Spinal cord (tissue), 10 donors: Measurements from ENCODE around the gene ULK4. TPM values are rescaled to one million over a fixed set of nuclear protein-coding genes. Genes with fewer than 3 reads are reported as not detected.
"Not testable (repeated sequence)": the region's sequence is repeated elsewhere in the genome, so short reads cannot be mapped to it uniquely, and the experiment has no call there.

Experiments used
- DNase-seq, 6 donors: peaks; one replicate each; pipeline versions ENCODE4 v3.0.0 to v3.0.0-alpha.2; 2013 to 2015; ENCODE audit warnings: low spot score in 6 of 6, low read depth in 4 of 6
- H3K27ac ChIP-seq: one replicate; pipeline ENCODE4 v1.5.1; 2013; ENCODE audit warnings: low read depth, low read length, control low read depth
- H3K27me3 ChIP-seq: one replicate; pipeline ENCODE4 v1.6.1; 2013; ENCODE audit warnings: low read length; ENCODE audit not compliant: control insufficient read depth, insufficient read depth
- H3K36me3 ChIP-seq: one replicate; pipeline ENCODE4 v1.6.1; 2013; ENCODE audit warnings: low read length; ENCODE audit not compliant: control insufficient read depth, insufficient read depth
- H3K4me1 ChIP-seq: one replicate; pipeline ENCODE4 v1.6.1; 2013; ENCODE audit warnings: low read length; ENCODE audit not compliant: control insufficient read depth, insufficient read depth
- H3K4me3 ChIP-seq: one replicate; pipeline ENCODE4 v1.5.1; 2013; ENCODE audit warnings: low read depth, low read length, control low read depth
- H3K9me3 ChIP-seq: one replicate; pipeline ENCODE4 v1.6.1; 2013; ENCODE audit warnings: low read length; ENCODE audit not compliant: control insufficient read depth, insufficient read depth
- WGBS: methylation state at CpG from one replicate; pipeline ENCODE4 v1.1.5; 2013; ENCODE audit warnings: missing lambda C conversion rate; ENCODE audit not compliant: insufficient coverage; 5-methylcytosine and 5-hydroxymethylcytosine counted together
- polyA plus RNA-seq, 2 donors: library from polyadenylated mRNA; unstranded; fragments of 120-200 nt; gene quantifications; one replicate each; pipeline ENCODE4 v1.2.1, GENCODE V29; 2013; ENCODE audit not compliant: insufficient read length in 2 of 2
- total RNA-seq, 2 donors: library from RNA; depleted of rRNA in 1 of 2; stranded (reverse); fragments of 120-200 nt in 1 of 2; fragments of >200 nt in 1 of 2; gene quantifications; one replicate each; pipeline versions ENCODE4 v1.2.3 to v1.2.4, GENCODE V29; 2013 to 2014
- donor health status: healthy.

ULK4 gene
- total and polyA plus RNA-seq, 4 donors: 3.1 to 18.1 (median 9.7) TPM

DNA sequence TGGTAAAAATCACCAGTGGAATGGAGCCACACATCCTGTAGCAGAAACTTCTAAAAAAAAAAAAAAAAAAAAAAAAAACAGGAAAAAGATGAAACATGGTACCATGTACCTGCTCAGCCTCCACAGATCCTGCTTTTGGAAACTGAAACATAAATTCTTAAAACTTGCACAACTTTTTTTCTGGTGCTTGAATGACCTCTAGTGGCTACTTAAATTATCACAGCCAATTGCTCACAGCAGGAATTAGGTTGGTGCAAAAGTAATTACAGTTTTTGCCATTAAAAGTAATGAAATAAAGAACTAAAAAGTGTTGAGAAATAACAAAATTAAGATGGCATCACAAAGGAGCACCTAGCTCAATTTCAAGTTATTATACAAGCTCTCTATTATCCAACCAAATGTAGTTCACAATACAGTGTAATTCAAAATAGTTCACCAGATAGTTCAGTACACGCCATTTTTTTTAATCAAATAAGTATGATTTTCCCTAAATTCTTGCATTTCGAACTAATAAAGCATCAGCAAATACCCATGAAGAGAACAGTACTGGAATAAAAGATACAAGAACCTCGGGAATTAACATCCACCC is 80.6 kb downstream of the ULK4 start:
- Histone ChIP-seq H3K9me3 (no peaks in the 10 kb centered on the region), H3K4me3 (no peak overlapping the region), H3K4me1 (no peaks in the 10 kb centered on the region), H3K27ac (no peak overlapping the region), H3K27me3 (no peaks in the 10 kb centered on the region), H3K36me3 (no peaks in the 10 kb centered on the region)
- WGBS: 20% methylated on average over 1 of the region's 3 CpGs
- DNase-seq: peak in 5 of 6 donors; percentile 17 to 88 (median 43)

DNA sequence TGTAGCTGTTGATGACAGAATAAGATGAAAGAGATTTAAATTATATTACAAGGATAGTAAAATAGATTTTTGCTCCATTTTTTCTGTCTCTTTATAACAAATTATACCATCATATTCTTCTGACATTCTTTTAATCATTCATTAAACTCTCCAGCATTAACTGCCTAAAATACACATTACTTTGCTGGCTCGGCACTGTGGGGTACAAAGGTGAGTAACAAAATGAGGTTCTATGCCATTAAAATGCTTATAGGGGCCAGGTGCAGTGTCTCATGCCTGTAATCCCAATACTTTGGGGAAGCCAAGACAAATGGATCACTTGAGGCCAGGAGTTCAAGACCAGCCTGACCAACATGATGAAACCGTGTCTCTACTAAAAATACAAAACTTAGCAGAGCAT is 81.5 kb downstream of the ULK4 start:
- WGBS: no CpG with 5 or more reads among the region's 2 CpGs
- H3K4me1 ChIP-seq: no peaks in the 10 kb centered on the region
- H3K27ac ChIP-seq: no peak overlapping the region
- H3K27me3 ChIP-seq: no peaks in the 10 kb centered on the region
- H3K9me3 ChIP-seq: no peaks in the 10 kb centered on the region
- no peak for DNase-seq
- no peaks in the 10 kb centered on the region for H3K36me3 ChIP-seq
- H3K4me3 ChIP-seq: no peak overlapping the region

DNA sequence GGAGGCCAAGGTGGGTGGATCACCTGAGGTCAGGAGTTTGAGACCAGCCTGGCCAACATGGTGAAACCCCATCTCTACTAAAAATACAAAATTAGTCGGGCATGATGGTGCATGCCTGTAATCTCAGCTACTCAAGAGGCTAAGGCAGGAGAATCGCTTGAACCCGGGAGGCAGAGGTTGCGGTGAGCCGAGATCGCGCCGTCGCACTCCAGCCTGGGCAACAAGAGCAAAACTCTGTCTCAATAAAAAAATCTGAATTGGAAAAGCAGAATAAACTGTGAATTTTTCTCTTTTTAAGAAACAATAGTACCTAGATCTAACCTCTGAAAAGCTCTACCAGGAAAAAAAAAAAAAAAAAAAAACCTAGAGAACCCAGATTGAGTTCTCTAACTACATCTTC is 84.2 kb downstream of the ULK4 start:
- H3K27ac ChIP-seq, H3K4me3 ChIP-seq, DNase-seq, H3K36me3 ChIP-seq, H3K9me3 ChIP-seq, H3K4me1 ChIP-seq, H3K27me3 ChIP-seq: not testable (repeated sequence)
- WGBS: no CpG with 5 or more reads among the region's 9 CpGs

- no peak for DNase-seq
- Histone ChIP-seq H3K4me1 (no peaks in the 10 kb centered on the region), H3K9me3 (no peaks in the 10 kb centered on the region), H3K4me3 (no peak overlapping the region), H3K27me3 (no peaks in the 10 kb centered on the region), H3K27ac (no peak overlapping the region), H3K36me3 (no peaks in the 10 kb centered on the region)
- WGBS: no CpG with 5 or more reads among the region's 4 CpGs
These were observed 87.9 kb downstream of the ULK4 start for GRCh38 chr3:41874022-41874421.

- H3K9me3 ChIP-seq: no peaks in the 10 kb centered on the region
- H3K27me3 ChIP-seq: no peaks in the 10 kb centered on the region
- H3K36me3 ChIP-seq: no peaks in the 10 kb centered on the region
- H3K4me1 ChIP-seq: no peaks in the 10 kb centered on the region
- WGBS: 75% methylated on average over 1 of the region's 1 CpG
- DNase-seq: no peak
- no peak overlapping the region for H3K4me3 ChIP-seq
- H3K27ac ChIP-seq: no peak overlapping the region
These were observed 89.7 kb downstream of the ULK4 start for GRCh38 chr3:41872157-41872556.

DNA sequence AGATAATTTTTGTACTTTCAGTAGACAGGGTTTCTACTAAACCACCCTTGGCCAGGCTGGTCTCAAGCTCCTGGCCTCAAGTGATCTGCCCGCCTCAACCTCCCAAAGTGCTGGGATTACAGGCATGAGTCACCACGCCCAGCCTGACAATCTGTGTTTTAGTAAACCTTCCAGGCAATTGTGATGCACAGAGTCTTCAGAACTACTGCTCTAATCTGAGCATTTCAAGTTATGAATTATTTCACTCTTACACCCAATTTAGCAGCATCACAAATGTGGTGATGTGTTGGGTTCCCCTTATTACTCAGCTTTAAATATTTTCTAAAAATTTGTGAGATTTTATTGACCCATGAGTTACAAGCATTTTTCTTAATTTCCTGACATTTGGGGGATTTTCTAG is 94.4 kb downstream of the ULK4 start:
- Histone ChIP-seq H3K36me3 (no peaks in the 10 kb centered on the region), H3K27ac (no peak overlapping the region), H3K4me1 (no peaks in the 10 kb centered on the region), H3K27me3 (no peaks in the 10 kb centered on the region), H3K9me3 (no peaks in the 10 kb centered on the region), H3K4me3 (no peak overlapping the region)
- no peak for DNase-seq
- 100% methylated on average over 2 of the region's 2 CpGs for WGBS

GRCh38 chr3:41866298-41866697 is 95.6 kb downstream of the ULK4 start:
- Histone ChIP-seq H3K9me3 (no peaks in the 10 kb centered on the region), H3K36me3 (no peaks in the 10 kb centered on the region), H3K4me1 (no peaks in the 10 kb centered on the region), H3K4me3 (no peak overlapping the region), H3K27me3 (no peaks in the 10 kb centered on the region), H3K27ac (no peak overlapping the region)
- DNase-seq: no peak
- WGBS: 100% methylated on average over 3 of the region's 6 CpGs

DNA sequence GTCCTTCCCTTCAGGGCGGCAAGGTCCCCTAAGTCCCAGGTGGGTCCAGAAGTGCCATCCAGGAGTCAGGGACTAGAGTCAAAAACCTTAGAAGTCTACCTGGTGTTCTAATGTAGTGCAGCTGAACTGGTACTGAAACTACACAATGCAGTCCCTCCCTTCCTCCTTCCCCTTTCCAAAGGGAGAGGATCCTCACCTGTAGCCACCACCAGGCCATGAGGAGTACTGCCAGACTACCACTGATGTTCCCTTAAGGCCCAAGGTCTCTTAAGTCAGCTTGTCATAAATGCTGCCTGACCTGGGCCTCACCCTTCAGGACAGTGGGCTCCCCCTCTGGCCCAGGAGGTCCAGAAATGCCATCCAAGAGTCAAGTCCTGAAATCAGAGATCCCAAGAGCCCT is 98.9 kb downstream of the ULK4 start:
- Histone ChIP-seq H3K36me3 (no peaks in the 10 kb centered on the region), H3K27me3 (no peaks in the 10 kb centered on the region), H3K4me3 (no peak overlapping the region), H3K27ac (no peak overlapping the region), H3K4me1 (no peaks in the 10 kb centered on the region), H3K9me3 (no peaks in the 10 kb centered on the region)
- DNase-seq: no peak
- WGBS: no CpG with 5 or more reads among the region's 1 CpG

DNA sequence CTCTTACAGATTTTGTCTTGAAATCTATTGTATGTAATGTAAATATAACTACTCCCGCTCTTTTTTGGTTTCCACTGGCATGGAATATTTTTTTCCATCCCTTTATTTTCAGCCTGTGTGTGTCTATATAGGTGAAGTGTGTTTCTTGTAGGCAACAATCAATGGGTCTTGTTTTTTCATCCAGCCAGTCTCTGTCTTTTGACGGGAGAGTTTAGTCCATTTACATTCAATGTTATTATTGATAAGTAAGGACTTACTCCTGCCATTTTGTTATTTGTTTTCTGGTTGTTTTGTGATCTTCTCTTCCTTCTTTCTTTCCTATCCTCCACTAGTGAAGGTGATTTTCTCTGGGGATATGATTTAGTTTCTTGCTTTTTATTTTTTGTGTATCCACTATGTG is 101.4 kb downstream of the ULK4 start:
- H3K4me3 ChIP-seq, H3K9me3 ChIP-seq, H3K36me3 ChIP-seq, H3K27me3 ChIP-seq, DNase-seq, H3K27ac ChIP-seq, H3K4me1 ChIP-seq: not testable (repeated sequence)
- no CpG with 5 or more reads among the region's 2 CpGs for WGBS

- no CpG with 5 or more reads among the region's 6 CpGs for WGBS
- no peaks in the 10 kb centered on the region for H3K4me1 ChIP-seq
- no peaks in the 10 kb centered on the region for H3K27me3 ChIP-seq
- no peak overlapping the region for H3K27ac ChIP-seq
- H3K9me3 ChIP-seq: no peaks in the 10 kb centered on the region
- no peak overlapping the region for H3K4me3 ChIP-seq
- no peak for DNase-seq
- no peaks in the 10 kb centered on the region for H3K36me3 ChIP-seq
These were observed 106.9 kb downstream of the ULK4 start for GRCh38 chr3:41854956-41855355.
